Progenitor cell of endocrine pancreas (in vitro differentiated cells): Measurements from ENCODE around the gene ZRANB1. TPM values are rescaled to one million over a fixed set of nuclear protein-coding genes. Genes with fewer than 3 reads are reported as not detected.
"Not testable (repeated sequence)": the region's sequence is repeated elsewhere in the genome, so short reads cannot be mapped to it uniquely, and the experiment has no call there.

Source experiments
- DNase-seq: peaks from one replicate; pipeline ENCODE4 v3.0.0; 2021; ENCODE audit warnings: low spot score; ENCODE audit not compliant: unreplicated experiment
- H3K27ac Mint-ChIP-seq: 2 replicates; pipeline ENCODE4 v1.8.0; 2021; ENCODE audit warnings: mild to moderate bottlenecking, moderate library complexity, mixed read lengths
- H3K27me3 Mint-ChIP-seq: 2 replicates; pipeline ENCODE4 v1.8.0; 2021; ENCODE audit warnings: mixed read lengths
- H3K36me3 Mint-ChIP-seq: 2 replicates; pipeline ENCODE4 v1.8.0; 2022; ENCODE audit warnings: mixed read lengths; ENCODE audit not compliant: insufficient read depth
- H3K4me1 Mint-ChIP-seq: 2 replicates; pipeline ENCODE4 v1.8.0; 2021; ENCODE audit warnings: low read depth, mixed read lengths
- H3K4me3 Mint-ChIP-seq: 2 replicates; pipeline ENCODE4 v1.8.0; 2021; ENCODE audit warnings: low read depth, mild to moderate bottlenecking, moderate library complexity, mixed read lengths
- H3K9me3 Mint-ChIP-seq: 2 replicates; pipeline ENCODE4 v1.8.0; 2021; ENCODE audit warnings: low read depth, mixed read lengths
- total RNA-seq: library from RNA; stranded (reverse); gene quantifications from 2 replicates; pipeline ENCODE4 v1.2.1, GENCODE V29; 2021
- TF ChIP-seq, protein P1 (sequence below): fragments of 200-600 bp; sonication (generic); IDR thresholded peaks from one replicate; pipeline ENCODE4 v1.5.0; 2021; ENCODE audit warnings: antibody characterized with exemption, mild to moderate bottlenecking; ENCODE audit not compliant: unreplicated experiment

Gene ZRANB1
- total RNA-seq, 1 donor from 2014 or later: 31.1 TPM

DNA sequence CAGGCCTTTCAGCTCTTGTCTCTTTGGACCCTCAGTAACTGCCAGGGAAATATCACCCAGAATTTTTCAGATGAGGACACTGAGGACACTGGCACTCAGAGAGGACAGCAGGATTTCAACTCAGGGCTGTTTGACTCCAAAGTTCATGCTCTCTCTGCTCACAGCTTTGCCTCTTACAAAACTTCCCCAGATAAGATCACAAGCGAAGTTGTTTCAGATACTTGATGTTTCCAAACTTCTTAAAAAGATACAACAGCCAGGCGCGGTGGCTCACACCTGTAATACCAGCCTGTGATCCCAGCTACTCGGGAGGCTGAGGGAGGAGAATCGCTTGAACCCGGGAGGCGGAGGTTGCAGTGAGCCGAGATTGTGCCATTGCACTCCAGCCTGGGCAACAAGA lies 32.4 kb upstream of the ZRANB1 start:
- TF ChIP-seq, protein P1, sequence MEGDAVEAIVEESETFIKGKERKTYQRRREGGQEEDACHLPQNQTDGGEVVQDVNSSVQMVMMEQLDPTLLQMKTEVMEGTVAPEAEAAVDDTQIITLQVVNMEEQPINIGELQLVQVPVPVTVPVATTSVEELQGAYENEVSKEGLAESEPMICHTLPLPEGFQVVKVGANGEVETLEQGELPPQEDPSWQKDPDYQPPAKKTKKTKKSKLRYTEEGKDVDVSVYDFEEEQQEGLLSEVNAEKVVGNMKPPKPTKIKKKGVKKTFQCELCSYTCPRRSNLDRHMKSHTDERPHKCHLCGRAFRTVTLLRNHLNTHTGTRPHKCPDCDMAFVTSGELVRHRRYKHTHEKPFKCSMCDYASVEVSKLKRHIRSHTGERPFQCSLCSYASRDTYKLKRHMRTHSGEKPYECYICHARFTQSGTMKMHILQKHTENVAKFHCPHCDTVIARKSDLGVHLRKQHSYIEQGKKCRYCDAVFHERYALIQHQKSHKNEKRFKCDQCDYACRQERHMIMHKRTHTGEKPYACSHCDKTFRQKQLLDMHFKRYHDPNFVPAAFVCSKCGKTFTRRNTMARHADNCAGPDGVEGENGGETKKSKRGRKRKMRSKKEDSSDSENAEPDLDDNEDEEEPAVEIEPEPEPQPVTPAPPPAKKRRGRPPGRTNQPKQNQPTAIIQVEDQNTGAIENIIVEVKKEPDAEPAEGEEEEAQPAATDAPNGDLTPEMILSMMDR: no peak
- no peaks in the 10 kb centered on the region for H3K9me3 Mint-ChIP-seq

DNA sequence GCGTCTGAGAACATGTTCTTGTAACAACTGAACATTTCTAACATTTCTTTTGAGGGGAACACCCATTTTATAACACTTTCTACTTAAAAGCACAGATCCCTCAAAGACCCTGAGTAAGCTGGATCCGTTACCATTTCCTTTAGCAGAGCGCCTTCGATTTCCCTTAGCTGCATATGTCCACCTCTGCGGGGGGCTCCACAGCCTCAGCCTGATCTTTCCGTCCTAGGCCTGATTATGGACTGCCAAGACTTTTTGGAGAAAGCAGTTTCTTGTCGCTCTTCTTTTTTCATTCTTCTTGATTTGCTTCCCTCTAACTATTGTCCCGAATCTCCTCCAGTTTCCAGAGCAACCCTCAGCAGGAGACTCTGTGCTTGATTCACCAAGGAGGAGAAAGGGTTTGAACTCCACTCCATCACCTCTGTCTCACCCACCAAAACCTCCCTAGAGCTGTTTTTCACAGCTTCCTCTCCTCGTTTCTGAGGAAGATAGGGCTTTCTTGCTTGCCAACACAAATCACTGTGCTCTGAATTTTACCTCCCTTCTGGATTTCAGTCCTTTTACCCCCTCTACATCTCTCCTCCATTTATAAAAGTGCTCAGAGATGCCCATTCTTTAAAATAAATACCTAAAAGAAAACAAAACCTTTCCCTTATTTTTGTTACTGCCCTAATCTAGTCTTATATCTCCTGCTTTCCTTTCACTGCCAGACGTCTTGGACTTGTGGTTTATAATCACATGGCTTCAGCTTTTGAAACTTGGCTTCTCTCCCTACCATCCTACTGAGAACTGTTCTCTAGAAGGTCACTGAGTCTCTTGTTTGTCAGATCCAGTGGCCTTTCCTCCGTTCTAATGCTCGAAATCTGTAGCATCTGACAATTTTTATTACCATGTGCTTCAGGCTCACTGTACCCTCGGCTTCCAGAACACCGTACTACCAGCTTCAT lies 30.5 kb upstream of the ZRANB1 start:
- TF ChIP-seq, protein P1: no peak
- no peaks in the 10 kb centered on the region for H3K9me3 Mint-ChIP-seq
- peaks cover 15% of the 10 kb centered on the region for H3K27me3 Mint-ChIP-seq
- DNase-seq: no peak
- no peak overlapping the region for H3K27ac Mint-ChIP-seq
- H3K4me3 Mint-ChIP-seq: no peak overlapping the region
- no peaks in the 10 kb centered on the region for H3K36me3 Mint-ChIP-seq
- peaks cover 6% of the 10 kb centered on the region for H3K4me1 Mint-ChIP-seq

More for the DNA sequence above, 32.4 kb upstream of the ZRANB1 start:
- Mint-ChIP-seq H3K4me3 (no peak overlapping the region), H3K4me1 (no peaks in the 10 kb centered on the region), H3K27me3 (peaks cover 15% of the 10 kb centered on the region), H3K36me3 (no peaks in the 10 kb centered on the region), H3K27ac (no peak overlapping the region)
- no peak for DNase-seq

DNA sequence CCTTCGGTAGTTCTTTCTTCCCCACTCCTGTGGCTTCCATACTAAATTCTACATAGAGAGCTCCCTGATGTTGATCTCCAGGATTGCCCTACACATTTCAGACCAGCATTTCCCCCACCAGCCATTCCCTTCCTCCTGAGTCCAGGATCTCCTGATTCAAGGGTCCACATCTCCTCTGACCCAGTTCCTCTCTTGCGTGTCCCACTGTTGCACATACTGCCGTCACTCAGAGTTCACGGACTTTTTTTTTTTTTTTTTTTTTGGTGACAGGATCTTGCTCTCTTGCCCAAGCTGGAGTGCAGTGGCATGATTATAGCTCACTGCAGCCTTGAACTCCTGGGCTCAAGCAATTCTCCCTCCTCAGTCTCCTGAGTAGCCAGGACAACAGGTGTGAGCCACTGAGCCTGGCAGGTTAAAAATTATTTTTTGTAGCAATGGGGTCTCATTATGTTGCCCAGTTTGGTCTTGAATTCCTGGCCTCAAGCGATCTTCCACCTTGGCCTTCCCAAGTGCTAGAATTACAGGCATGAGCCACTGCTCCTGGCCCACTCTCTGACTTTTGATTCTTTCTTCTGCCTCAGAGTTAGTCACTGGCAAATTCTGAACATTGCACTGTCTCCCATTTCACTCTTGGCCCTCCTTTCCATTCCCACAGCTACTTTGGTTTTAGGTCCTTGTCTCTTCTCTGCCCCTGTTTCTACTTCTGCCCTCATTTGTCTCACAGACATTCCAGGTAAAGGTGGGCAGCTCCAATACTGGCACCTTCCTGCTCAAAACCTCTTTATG lies 29.6 kb upstream of the ZRANB1 start:
- Mint-ChIP-seq H3K36me3 (no peaks in the 10 kb centered on the region), H3K9me3 (no peaks in the 10 kb centered on the region), H3K27ac (no peak overlapping the region), H3K27me3 (peaks cover 15% of the 10 kb centered on the region), H3K4me1 (peaks cover 6% of the 10 kb centered on the region), H3K4me3 (no peak overlapping the region)
- TF ChIP-seq, protein P1: no peak
- DNase-seq: no peak

DNA sequence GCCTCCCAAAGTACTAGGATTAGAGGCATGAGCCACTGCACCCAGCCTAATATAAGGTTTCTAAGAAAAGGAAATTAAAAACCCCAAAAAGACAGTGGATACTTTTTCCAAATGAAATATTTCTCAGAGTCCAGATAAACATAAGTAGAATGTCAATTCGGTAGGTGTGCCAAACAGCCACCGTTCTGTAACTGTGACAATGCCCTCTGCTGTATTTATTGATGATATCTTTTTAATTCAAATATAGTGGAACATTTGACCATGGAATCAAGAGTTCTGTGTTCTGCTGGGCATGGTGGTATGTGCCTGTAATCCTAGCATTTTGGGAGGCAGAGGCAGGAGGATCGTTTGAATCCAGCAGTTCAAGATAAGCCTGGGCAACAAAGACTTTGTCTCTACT lies 28.8 kb upstream of the ZRANB1 start:
- Mint-ChIP-seq H3K4me3 (no peak overlapping the region), H3K9me3 (no peaks in the 10 kb centered on the region), H3K27ac (no peak overlapping the region), H3K4me1 (peaks cover 7% of the 10 kb centered on the region), H3K27me3 (peaks cover 15% of the 10 kb centered on the region), H3K36me3 (no peaks in the 10 kb centered on the region)
- TF ChIP-seq, protein P1: no peak
- DNase-seq: no peak

DNA sequence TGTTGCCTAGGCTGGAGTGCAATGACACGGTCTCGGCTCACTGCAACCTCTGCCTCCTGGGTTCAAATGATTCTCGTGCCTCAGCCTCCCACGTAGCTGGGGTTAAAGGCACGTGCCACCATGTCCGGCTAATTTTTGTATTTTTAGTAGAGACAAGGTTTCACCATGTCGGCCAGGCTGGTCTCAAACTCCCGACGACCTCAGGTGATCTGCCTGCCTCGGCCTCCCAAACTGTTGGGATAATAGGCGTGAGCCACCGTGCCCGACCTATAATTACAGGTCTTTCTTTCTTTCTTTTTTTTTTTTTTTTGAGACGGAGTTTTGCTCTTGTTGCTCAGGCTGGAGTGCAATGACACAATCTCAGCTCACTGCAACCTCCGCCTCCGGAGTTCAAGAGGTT lies 27.5 kb upstream of the ZRANB1 start:
- H3K27me3 Mint-ChIP-seq: peaks cover 15% of the 10 kb centered on the region

More for the DNA sequence above, 27.5 kb upstream of the ZRANB1 start:
- not testable (repeated sequence) for H3K9me3 Mint-ChIP-seq, H3K4me3 Mint-ChIP-seq, H3K36me3 Mint-ChIP-seq, DNase-seq, H3K27ac Mint-ChIP-seq
- H3K4me1 Mint-ChIP-seq: peaks cover 14% of the 10 kb centered on the region
